ENCODE results near the gene CLDN7. TPM values are rescaled to one million over a fixed set of nuclear protein-coding genes. Genes with fewer than 3 reads are reported as not detected.

The CLDN7 gene
- total RNA-seq, 4 donors from 2014 or later: 571 to 1,162 (median 940) TPM

DNA sequence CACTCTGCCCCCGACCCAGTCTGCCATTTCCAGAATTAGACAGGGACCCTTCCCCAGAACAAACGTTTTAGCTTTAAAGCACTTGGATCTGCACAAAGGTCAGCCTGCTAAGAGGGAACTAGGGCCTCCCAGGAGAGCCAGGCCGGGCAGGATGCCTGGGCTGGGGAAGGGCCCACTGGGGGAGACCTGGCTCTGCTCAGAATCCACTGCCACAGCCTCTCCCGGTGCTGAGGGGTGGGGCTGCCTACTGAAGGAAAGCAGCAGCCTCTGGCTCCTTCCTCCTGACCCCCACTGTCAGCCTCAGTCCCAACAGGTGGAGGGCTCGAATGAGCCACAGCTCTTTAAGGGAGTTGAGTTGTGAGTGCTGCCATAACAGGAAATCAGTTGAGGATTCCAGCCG, 30.5 kb upstream of the CLDN7 start:
- H3K27me3 ChIP-seq: peaks cover 25% of the 10 kb centered on the region

DNA sequence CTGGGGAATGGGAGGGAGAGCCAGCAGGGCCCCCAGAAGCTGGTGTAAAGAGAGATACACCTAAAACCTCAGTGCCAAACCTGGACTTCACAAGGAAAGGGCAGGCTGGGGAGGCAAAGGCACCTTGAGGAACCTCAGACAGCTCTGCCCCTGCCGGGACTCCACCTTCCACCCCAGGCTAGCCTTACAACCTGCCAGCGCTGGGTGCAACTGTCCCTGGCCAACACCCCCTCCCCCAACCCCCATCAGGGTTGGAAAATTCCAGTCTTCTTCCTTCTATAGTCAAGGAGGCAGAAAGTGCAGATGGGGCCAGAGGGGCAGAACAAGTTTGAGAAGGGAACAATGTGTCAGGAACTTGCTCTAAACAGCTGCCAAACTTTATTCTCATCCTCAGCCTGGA, 29.9 kb upstream of the CLDN7 start:
- Histone ChIP-seq H3K9me3 (no peaks in the 10 kb centered on the region), H3K4me3 (no peak overlapping the region), H3K27ac (peak overlapping the region in 3 of 4 donors; percentile 88 to 91 (median 90)), H3K36me3 (no peaks in the 10 kb centered on the region), H3K27me3 (peaks cover 25% of the 10 kb centered on the region), H3K4me1 (peaks cover 26 to 56% (median 47%) of the 10 kb centered on the region in 4 donors)
- in situ Hi-C loops (cut with MboI; ENCODE audit: low pct_ligation_motif_present in 1 of 4, low pct_unique_long_range_greater_than_20kb in 1 of 4, low sequenced_read_pairs in 3 of 4): loop anchor here in 2 of 4 donors (25.0 kb wide), 1 partner anchor 255 kb away; the partner anchor contains the start of genes SLC16A11 (in 2 of the 2) and SLC16A13 (in 2 of the 2)
- intact Hi-C loops (cut with DNase I; ENCODE audit: low total_unique reads): no loop called here
- TF ChIP-seq EP300 (IDR thresholded peaks at IDR 0.05; ENCODE audit: low read depth) (no peak), POLR2A (IDR thresholded peaks at IDR 0.05) (no peak), POLR2AphosphoS5 (IDR thresholded peaks at IDR 0.05) (no peak)
- TF ChIP-seq, protein P1, sequence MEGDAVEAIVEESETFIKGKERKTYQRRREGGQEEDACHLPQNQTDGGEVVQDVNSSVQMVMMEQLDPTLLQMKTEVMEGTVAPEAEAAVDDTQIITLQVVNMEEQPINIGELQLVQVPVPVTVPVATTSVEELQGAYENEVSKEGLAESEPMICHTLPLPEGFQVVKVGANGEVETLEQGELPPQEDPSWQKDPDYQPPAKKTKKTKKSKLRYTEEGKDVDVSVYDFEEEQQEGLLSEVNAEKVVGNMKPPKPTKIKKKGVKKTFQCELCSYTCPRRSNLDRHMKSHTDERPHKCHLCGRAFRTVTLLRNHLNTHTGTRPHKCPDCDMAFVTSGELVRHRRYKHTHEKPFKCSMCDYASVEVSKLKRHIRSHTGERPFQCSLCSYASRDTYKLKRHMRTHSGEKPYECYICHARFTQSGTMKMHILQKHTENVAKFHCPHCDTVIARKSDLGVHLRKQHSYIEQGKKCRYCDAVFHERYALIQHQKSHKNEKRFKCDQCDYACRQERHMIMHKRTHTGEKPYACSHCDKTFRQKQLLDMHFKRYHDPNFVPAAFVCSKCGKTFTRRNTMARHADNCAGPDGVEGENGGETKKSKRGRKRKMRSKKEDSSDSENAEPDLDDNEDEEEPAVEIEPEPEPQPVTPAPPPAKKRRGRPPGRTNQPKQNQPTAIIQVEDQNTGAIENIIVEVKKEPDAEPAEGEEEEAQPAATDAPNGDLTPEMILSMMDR (IDR thresholded peaks at IDR 0.05): no peak
- WGBS, 2 donors (ENCODE audit: low coverage in 1 of 2): 63% methylated on average over 2 of the region's 2 CpGs; no CpG with 5 or more reads in 1 of the 2 donors
- DNase-seq: no peak

More for the DNA sequence above, 30.5 kb upstream of the CLDN7 start:
- no peaks in the 10 kb centered on the region for H3K9me3 ChIP-seq
- no peaks in the 10 kb centered on the region for H3K36me3 ChIP-seq
- no peak overlapping the region for H3K4me3 ChIP-seq
- intact Hi-C loops (cut with DNase I; ENCODE audit: low total_unique reads) (no loop called here), in situ Hi-C loops (cut with MboI; ENCODE audit: low pct_ligation_motif_present in 1 of 4, low pct_unique_long_range_greater_than_20kb in 1 of 4, low sequenced_read_pairs in 3 of 4) (loop anchor here in 2 of 4 donors (25.0 kb wide), 1 partner anchor 255 kb away; the partner anchor contains the start of genes SLC16A11 (in 2 of the 2) and SLC16A13 (in 2 of the 2))
- TF ChIP-seq EP300 (IDR thresholded peaks at IDR 0.05; ENCODE audit: low read depth): no peak
- TF ChIP-seq, protein P1 (IDR thresholded peaks at IDR 0.05): no peak
- TF ChIP-seq POLR2A (IDR thresholded peaks at IDR 0.05): no peak
- no peak for TF ChIP-seq POLR2AphosphoS5 (IDR thresholded peaks at IDR 0.05)
- WGBS, 2 donors (ENCODE audit: low coverage in 1 of 2): 27% methylated on average over 6 of the region's 6 CpGs; no CpG with 5 or more reads in 1 of the 2 donors
- peak overlapping the region in 3 of 4 donors; percentile 88 to 91 (median 90) for H3K27ac ChIP-seq
- no peak for DNase-seq
- H3K4me1 ChIP-seq: peaks cover 26 to 56% (median 47%) of the 10 kb centered on the region in 4 donors

DNA sequence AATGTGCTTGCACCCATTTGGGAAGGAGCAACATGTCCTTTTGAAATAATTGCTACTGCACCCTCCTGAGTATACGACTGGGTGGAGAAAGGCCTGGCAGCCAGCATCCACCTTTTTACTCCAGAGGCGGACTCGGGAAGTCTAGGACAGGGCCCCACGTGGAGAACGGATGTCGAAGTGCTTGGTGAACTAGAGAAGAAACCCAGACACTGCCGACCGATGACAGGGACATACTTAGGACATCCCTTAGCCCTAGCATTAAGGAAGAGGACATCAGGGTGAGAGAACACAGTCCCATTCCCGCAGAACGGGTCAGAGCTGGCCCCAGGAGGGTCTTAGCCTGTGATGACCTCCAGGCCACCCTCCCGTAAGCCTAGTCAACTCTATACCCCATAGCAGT, 28.4 kb upstream of the CLDN7 start:
- Histone ChIP-seq H3K4me3 (no peak overlapping the region), H3K4me1 (peaks cover 15 to 43% (median 35%) of the 10 kb centered on the region in 4 donors), H3K36me3 (no peaks in the 10 kb centered on the region), H3K9me3 (no peaks in the 10 kb centered on the region), H3K27ac (no peak overlapping the region), H3K27me3 (peaks cover 25% of the 10 kb centered on the region)
- DNase-seq: no peak
- intact Hi-C loops (cut with DNase I; ENCODE audit: low total_unique reads) (no loop called here), in situ Hi-C loops (cut with MboI; ENCODE audit: low pct_ligation_motif_present in 1 of 4, low pct_unique_long_range_greater_than_20kb in 1 of 4, low sequenced_read_pairs in 3 of 4) (loop anchor here in 2 of 4 donors (25.0 kb wide), 1 partner anchor 253 kb away; the partner anchor contains the start of genes SLC16A11 (in 2 of the 2) and SLC16A13 (in 2 of the 2))
- 76% methylated on average over 11 of the region's 11 CpGs; no CpG with 5 or more reads in 1 of the 2 donors for WGBS, 2 donors (ENCODE audit: low coverage in 1 of 2)
- TF ChIP-seq, protein P1 (IDR thresholded peaks at IDR 0.05): no peak
- no peak for TF ChIP-seq POLR2AphosphoS5 (IDR thresholded peaks at IDR 0.05)

DNA sequence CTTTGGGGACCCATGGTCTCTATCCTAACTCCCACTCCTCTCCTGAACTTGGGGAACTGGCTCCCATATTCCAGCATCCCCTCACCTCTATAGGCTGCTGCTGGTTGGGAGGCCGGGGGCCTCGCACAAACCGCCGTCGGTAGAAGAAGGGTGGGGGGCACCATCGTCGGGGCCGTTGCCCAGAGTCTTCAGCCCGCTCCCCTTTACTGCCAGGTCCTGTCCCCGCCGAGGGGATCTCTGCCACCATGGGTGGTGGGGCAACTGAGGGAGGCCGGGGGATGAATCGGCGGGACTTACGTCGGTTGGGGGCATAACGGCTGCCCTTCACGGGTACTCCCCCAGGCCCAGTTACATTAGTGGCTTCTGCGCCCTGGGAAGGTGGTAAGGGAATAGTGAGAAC, 27.9 kb upstream of the CLDN7 start:
- WGBS, 2 donors (ENCODE audit: low coverage in 1 of 2): 90 to 93% methylated on average over 3 to 19 of the region's 19 CpGs
- H3K27me3 ChIP-seq: peaks cover 21% of the 10 kb centered on the region
- in situ Hi-C loops (cut with MboI; ENCODE audit: low pct_ligation_motif_present in 1 of 4, low pct_unique_long_range_greater_than_20kb in 1 of 4, low sequenced_read_pairs in 3 of 4) (loop anchor here in 2 of 4 donors (25.0 kb wide), 1 partner anchor 253 kb away; the partner anchor contains the start of genes SLC16A11 (in 2 of the 2) and SLC16A13 (in 2 of the 2)), intact Hi-C loops (cut with DNase I; ENCODE audit: low total_unique reads) (no loop called here)
- no peaks in the 10 kb centered on the region for H3K36me3 ChIP-seq
- H3K4me1 ChIP-seq: peaks cover 13 to 38% (median 30%) of the 10 kb centered on the region in 4 donors
- TF ChIP-seq EP300 (IDR thresholded peaks at IDR 0.05; ENCODE audit: low read depth) (no peak), POLR2AphosphoS5 (IDR thresholded peaks at IDR 0.05) (no peak), POLR2A (IDR thresholded peaks at IDR 0.05) (no peak)
- TF ChIP-seq, protein P1 (IDR thresholded peaks at IDR 0.05): no peak
- no peak for DNase-seq
- H3K9me3 ChIP-seq: no peaks in the 10 kb centered on the region
- H3K27ac ChIP-seq: no peak overlapping the region
- H3K4me3 ChIP-seq: no peak overlapping the region
